DND-41 (cell line): ENCODE results near the gene EDDM13.

ENCODE experiments used
- ATAC-seq: fragments of 200-7000 bp; cut with Tn5 transposase; 3 replicates; pipeline ENCODE4 v1.9.1; 2021; ENCODE audit warnings: low read depth; ENCODE audit not compliant: insufficient read depth
- DNase-seq: peaks from one replicate; pipeline ENCODE4 v3.0.0-alpha.2; 2020
- H2AFZ ChIP-seq: 2 replicates; pipeline ENCODE4 v1.6.0; 2012; ENCODE audit warnings: low read depth, low read length
- H3K27ac ChIP-seq: 2 replicates; pipeline ENCODE4 v1.5.1; 2012; ENCODE audit warnings: low read length, inconsistent platforms
- H3K27me3 ChIP-seq: fragments of 200-600 bp; sonication (generic); 2 replicates; pipeline ENCODE4 v1.6.0; 2012; ENCODE audit warnings: low read length, mild to moderate bottlenecking, inconsistent platforms; ENCODE audit not compliant: insufficient read depth, poor library complexity
- H3K36me3 ChIP-seq: 2 replicates; pipeline ENCODE4 v1.5.1; 2012; ENCODE audit warnings: low read length, inconsistent platforms; ENCODE audit not compliant: insufficient read depth
- H3K4me1 ChIP-seq: 2 replicates; pipeline ENCODE4 v1.5.1; 2012; ENCODE audit warnings: mild to moderate bottlenecking, low read length; ENCODE audit not compliant: insufficient read depth
- H3K4me2 ChIP-seq: 2 replicates; pipeline ENCODE4 v1.6.0; 2012; ENCODE audit warnings: mild to moderate bottlenecking, moderate library complexity, low read length, inconsistent platforms; ENCODE audit not compliant: insufficient read depth
- H3K4me3 ChIP-seq, 2 experiments: fragments of 200-600 bp in 1 of 2; shearing (Covaris generic) in 1 of 2; 2 replicates each; pipeline ENCODE4 v1.5.1; 2012 to 2016; ENCODE audit warnings: inconsistent platforms in 2 of 2, low read length in 2 of 2, mild to moderate bottlenecking in 2 of 2, low read depth in 1 of 2, moderate library complexity in 1 of 2
- H3K79me2 ChIP-seq: 2 replicates; pipeline ENCODE4 v1.6.0; 2012; ENCODE audit warnings: low read length, inconsistent platforms; ENCODE audit not compliant: insufficient read depth
- H3K9ac ChIP-seq: 2 replicates; pipeline ENCODE4 v1.6.0; 2012; ENCODE audit warnings: low read depth, mild to moderate bottlenecking, inconsistent platforms, low read length, moderate library complexity
- H3K9me3 ChIP-seq: 2 replicates; pipeline ENCODE4 v1.5.1; 2012; ENCODE audit warnings: low read length, moderate library complexity, mild to moderate bottlenecking, inconsistent platforms; ENCODE audit not compliant: insufficient read depth, severe bottlenecking
- H4K20me1 ChIP-seq: 2 replicates; pipeline ENCODE4 v1.6.0; 2012; ENCODE audit warnings: low read length; ENCODE audit not compliant: insufficient read depth
- EZH2 ChIP-seq: IDR thresholded peaks from 3 replicates; pipeline ENCODE4 v1.6.1; 2012; ENCODE audit warnings: borderline replicate concordance, low read depth, mild to moderate bottlenecking, moderate library complexity, low read length, inconsistent platforms; ENCODE audit not compliant: severe bottlenecking
- TF ChIP-seq, protein P1 (sequence below): IDR thresholded peaks from 2 replicates; pipeline ENCODE4 v1.5.1; 2012; ENCODE audit warnings: borderline replicate concordance, low read length, moderate library complexity, mild to moderate bottlenecking; ENCODE audit not compliant: poor library complexity, severe bottlenecking; ENCODE audit errors: extremely low read depth

EDDM13 gene

DNA sequence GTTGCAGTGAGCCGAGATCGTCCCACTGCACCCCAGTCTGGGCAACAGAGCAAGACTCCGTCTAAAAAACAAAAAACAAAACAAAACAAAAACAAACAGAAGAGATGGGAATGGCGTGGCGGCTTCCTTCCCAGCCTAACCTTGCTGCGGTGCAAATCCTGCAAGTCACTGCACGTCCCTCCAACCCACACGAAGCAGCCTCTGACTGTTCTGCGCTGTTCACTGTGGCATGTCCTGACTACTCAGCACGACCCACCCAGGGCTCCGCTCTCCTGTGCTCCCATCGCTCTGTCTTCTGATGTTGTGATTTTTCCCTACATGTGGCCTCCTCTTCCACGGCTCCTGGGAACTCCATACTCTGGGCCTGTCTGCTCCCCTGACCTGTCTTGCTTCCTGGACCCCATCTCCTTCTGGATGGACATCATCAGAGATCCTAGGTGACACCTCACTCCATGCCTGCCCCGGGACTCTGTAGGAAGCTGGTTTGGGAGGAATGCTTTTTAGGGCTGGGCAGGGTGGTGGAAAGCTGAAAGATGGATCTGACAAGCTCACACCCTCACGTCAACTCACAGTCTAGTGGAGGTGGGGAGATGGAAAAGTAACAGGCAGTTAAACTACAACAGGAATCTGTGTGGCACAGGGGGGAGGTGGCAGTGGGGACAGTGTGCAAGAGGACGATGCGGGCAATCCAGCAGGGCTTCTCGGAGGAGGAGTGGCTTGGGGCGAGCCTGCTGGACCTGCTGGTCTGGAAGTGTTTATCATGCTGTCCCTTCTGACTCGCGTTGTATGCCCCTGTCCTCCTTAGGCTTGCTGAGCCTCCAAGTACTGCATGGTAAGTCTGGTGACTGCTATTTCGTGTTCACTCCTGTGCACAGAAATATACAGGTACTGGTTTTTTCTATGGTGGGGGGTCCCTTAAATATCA lies 23.2 kb downstream of the EDDM13 start:
- H3K36me3 ChIP-seq = no peaks in the 10 kb centered on the region; the same call in 1 of the 2 replicates
- no peaks in the 10 kb centered on the region for H4K20me1 ChIP-seq
- H3K9ac ChIP-seq = no peak overlapping the region
- H3K79me2 ChIP-seq = no peaks in the 10 kb centered on the region
- H3K9me3 ChIP-seq = no peaks in the 10 kb centered on the region
- no peak overlapping the region for H2AFZ ChIP-seq
- ATAC-seq (no peak), DNase-seq (no peak)
- no peak overlapping the region for H3K4me3 ChIP-seq
- TF ChIP-seq, protein P1, sequence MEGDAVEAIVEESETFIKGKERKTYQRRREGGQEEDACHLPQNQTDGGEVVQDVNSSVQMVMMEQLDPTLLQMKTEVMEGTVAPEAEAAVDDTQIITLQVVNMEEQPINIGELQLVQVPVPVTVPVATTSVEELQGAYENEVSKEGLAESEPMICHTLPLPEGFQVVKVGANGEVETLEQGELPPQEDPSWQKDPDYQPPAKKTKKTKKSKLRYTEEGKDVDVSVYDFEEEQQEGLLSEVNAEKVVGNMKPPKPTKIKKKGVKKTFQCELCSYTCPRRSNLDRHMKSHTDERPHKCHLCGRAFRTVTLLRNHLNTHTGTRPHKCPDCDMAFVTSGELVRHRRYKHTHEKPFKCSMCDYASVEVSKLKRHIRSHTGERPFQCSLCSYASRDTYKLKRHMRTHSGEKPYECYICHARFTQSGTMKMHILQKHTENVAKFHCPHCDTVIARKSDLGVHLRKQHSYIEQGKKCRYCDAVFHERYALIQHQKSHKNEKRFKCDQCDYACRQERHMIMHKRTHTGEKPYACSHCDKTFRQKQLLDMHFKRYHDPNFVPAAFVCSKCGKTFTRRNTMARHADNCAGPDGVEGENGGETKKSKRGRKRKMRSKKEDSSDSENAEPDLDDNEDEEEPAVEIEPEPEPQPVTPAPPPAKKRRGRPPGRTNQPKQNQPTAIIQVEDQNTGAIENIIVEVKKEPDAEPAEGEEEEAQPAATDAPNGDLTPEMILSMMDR = no peak
- TF ChIP-seq EZH2 = no peak
- no peak overlapping the region for H3K4me2 ChIP-seq
- no peak overlapping the region for H3K27ac ChIP-seq
- H3K27me3 ChIP-seq = no peaks in the 10 kb centered on the region
- H3K4me1 ChIP-seq = no peaks in the 10 kb centered on the region

DNA sequence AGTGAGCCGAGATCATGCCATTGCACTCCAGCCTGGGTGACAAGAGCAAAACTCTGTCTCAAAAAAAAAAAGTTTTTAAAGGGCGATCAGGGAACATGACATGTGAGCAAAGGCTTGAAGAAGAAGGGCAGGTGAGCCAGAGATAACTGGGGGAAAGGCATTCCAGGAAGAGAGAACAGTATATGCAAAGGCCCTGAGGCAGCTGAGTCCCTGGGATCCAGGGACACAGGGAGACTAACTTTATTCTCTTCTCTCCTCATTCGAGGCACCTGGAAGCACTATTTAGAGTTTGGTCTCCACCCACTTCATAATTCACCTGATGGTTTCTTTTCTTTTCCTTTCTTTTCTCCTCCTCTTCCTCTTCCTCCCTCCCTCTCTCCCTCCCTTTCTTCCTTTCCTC lies 24.5 kb downstream of the EDDM13 start:
- DNase-seq (no peak), ATAC-seq (no peak)
- no peak for TF ChIP-seq EZH2
- TF ChIP-seq, protein P1 = no peak
- Histone ChIP-seq H3K4me1 (no peaks in the 10 kb centered on the region), H2AFZ (no peak overlapping the region), H3K79me2 (no peaks in the 10 kb centered on the region), H3K36me3 (no peaks in the 10 kb centered on the region; the same call in 1 of the 2 replicates), H4K20me1 (no peaks in the 10 kb centered on the region), H3K9ac (no peak overlapping the region), H3K4me3 (no peak overlapping the region), H3K27me3 (no peaks in the 10 kb centered on the region), H3K4me2 (no peak overlapping the region), H3K9me3 (no peaks in the 10 kb centered on the region), H3K27ac (no peak overlapping the region)

DNA sequence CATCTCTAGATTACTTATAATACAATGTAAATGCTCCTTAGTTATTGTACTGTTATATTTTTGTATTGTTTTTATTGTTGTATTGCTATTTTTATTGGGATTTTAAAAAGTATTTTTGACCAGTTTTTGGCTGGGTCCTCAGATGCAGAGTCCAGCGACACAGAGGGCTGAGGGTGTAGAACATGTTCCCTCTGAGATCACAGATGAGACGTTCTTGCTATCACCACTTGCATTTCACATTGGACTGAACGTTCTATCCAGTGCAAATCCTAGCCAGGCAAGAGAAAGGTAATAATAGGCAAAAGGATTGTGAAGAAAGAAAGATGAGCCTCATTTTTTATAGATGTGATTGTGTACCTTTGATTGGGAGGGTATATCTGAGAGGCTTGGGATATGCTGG lies 27.1 kb downstream of the EDDM13 start:
- Histone ChIP-seq H2AFZ (no peak overlapping the region), H3K4me2 (no peak overlapping the region), H3K4me1 (no peaks in the 10 kb centered on the region), H3K9ac (no peak overlapping the region), H3K27me3 (no peaks in the 10 kb centered on the region), H3K36me3 (peaks cover 6% of the 10 kb centered on the region; the same call in 1 of the 2 replicates), H4K20me1 (no peaks in the 10 kb centered on the region), H3K27ac (no peak overlapping the region), H3K79me2 (no peaks in the 10 kb centered on the region), H3K4me3 (no peak overlapping the region), H3K9me3 (no peaks in the 10 kb centered on the region)
- ATAC-seq (no peak), DNase-seq (no peak)
- no peak for TF ChIP-seq EZH2
- TF ChIP-seq, protein P1 = no peak
